ENCODE data around the gene GANAB. TPM values are rescaled to one million over a fixed set of nuclear protein-coding genes. Genes with fewer than 3 reads are reported as not detected.
A peak's percentile ranks its signal among the peaks of the same experiment; 100 is the strongest.

Gene GANAB
- total and polyA plus RNA-seq, 2 experiments from 2014 or later: 82.3 to 272 TPM

GRCh38 chr11:62591448-62592145 is 54.8 kb downstream of the GANAB start, which contains the start of gene TUT1 (continued):
- TF ChIP-seq ZNF462 (CRISPR knock-in tag; IDR thresholded peaks at IDR 0.05): no peak
- TF ChIP-seq REST (IDR thresholded peaks at IDR 0.05; ENCODE audit: unreplicated experiment): peak; percentile 58
- TF ChIP-seq EZH2 (IDR thresholded peaks at IDR 0.05; ENCODE audit: low read depth, unreplicated experiment): no peak
- peak; percentile 49; the same call in 1 of the 2 replicates for TF ChIP-seq NANOG (IDR thresholded peaks at IDR 0.05; ENCODE audit: borderline replicate concordance)

All from GM23338 (cell line).